Measurements from ENCODE around the gene PMM2. TPM values are rescaled to one million over a fixed set of nuclear protein-coding genes. Genes with fewer than 3 reads are reported as not detected.
A peak's percentile ranks its signal among the peaks of the same experiment; 100 is the strongest.

Gene PMM2
- total RNA-seq, 3 donors from 2014 or later, result 46.4 to 77.9 (median 74.9) TPM

GRCh38 chr16:8858994-8859912 lies 61.6 kb downstream of the PMM2 start:
- peaks cover 12% of the 10 kb centered on the region for H3K4me1 ChIP-seq (ENCODE audit: low read depth)
- ATAC-seq (no peak), DNase-seq (peak; percentile 3 to 43 (median 24))
- H3K36me3 ChIP-seq (ENCODE audit: low read depth), result no peaks in the 10 kb centered on the region
- H3K9me3 ChIP-seq, result no peaks in the 10 kb centered on the region
- no peak overlapping the region for H3K4me3 ChIP-seq
- intact Hi-C loops (cut with DNase I, micrococcal nuclease), result no loop called here
- TF ChIP-seq CTCF (IDR thresholded peaks at IDR 0.05), result no peak

- intact Hi-C loops (cut with DNase I, micrococcal nuclease), result no loop called here
Observed at GRCh38 chr16:8859913-8860881, 62.6 kb downstream of the PMM2 start.

GRCh38 chr16:8861563-8862308 lies 64.1 kb downstream of the PMM2 start:
- no peak for TF ChIP-seq CTCF (IDR thresholded peaks at IDR 0.05)
- Histone ChIP-seq H3K4me1 (ENCODE audit: low read depth) (peaks cover 32% of the 10 kb centered on the region), H3K9me3 (no peaks in the 10 kb centered on the region), H3K4me3 (no peak overlapping the region), H3K36me3 (ENCODE audit: low read depth) (no peaks in the 10 kb centered on the region)
- intact Hi-C loops (cut with DNase I, micrococcal nuclease), result no loop called here
- DNase-seq (peak in 2 of 3 donors; percentile 36 to 44), ATAC-seq (peak; percentile 4)

More at GRCh38 chr16:8859913-8860881, 62.6 kb downstream of the PMM2 start:
- DNase-seq, result peak in 2 of 3 donors; percentile 27 to 52
- H3K4me1 ChIP-seq (ENCODE audit: low read depth), result peaks cover 18% of the 10 kb centered on the region
- no peak overlapping the region for H3K4me3 ChIP-seq
- no peak for ATAC-seq
- TF ChIP-seq CTCF (IDR thresholded peaks at IDR 0.05), result no peak
- no peaks in the 10 kb centered on the region for H3K36me3 ChIP-seq (ENCODE audit: low read depth)
- H3K9me3 ChIP-seq, result no peaks in the 10 kb centered on the region

- intact Hi-C loops (cut with DNase I, micrococcal nuclease), result no loop called here
- TF ChIP-seq CTCF (IDR thresholded peaks at IDR 0.05), result no peak
- Histone ChIP-seq H3K4me3 (no peak overlapping the region), H3K4me1 (ENCODE audit: low read depth) (peaks cover 40% of the 10 kb centered on the region), H3K9me3 (no peaks in the 10 kb centered on the region), H3K36me3 (ENCODE audit: low read depth) (no peaks in the 10 kb centered on the region)
- no peak for ATAC-seq
- DNase-seq, result peak in 1 of 3 donors; percentile 42
Observed at GRCh38 chr16:8862309-8863130, 64.9 kb downstream of the PMM2 start.
